Neural cell (in vitro differentiated cells): Measurements from ENCODE around the gene SERGEF. TPM values are rescaled to one million over a fixed set of nuclear protein-coding genes. Genes with fewer than 3 reads are reported as not detected.

Experiments
- H2AFZ ChIP-seq: fragments of 200-600, 300-800 bp; sonication (generic), shearing (Covaris generic); 2 replicates; pipeline ENCODE4 v1.6.0; 2014; ENCODE audit warnings: low read depth, mild to moderate bottlenecking, antibody characterized with exemption, low read length, moderate library complexity
- H3F3A ChIP-seq: fragments of 200-600 bp; shearing (Covaris generic); 2 replicates; pipeline ENCODE4 v1.6.1; 2016; ENCODE audit warnings: mild to moderate bottlenecking, moderate library complexity, mixed read lengths, antibody characterized with exemption, low read length; ENCODE audit not compliant: insufficient read depth, poor library complexity, severe bottlenecking
- H3K27ac ChIP-seq: fragments of 200-600, 300-800 bp; sonication (generic), shearing (Covaris generic); 2 replicates; pipeline ENCODE4 v1.5.1; 2014; ENCODE audit warnings: mild to moderate bottlenecking, low read length, moderate library complexity
- H3K27me3 ChIP-seq: fragments of 300-800, 200-600 bp; sonication (generic), shearing (Covaris generic); 2 replicates; pipeline ENCODE4 v1.6.0; 2014; ENCODE audit warnings: mild to moderate bottlenecking, low read depth, low read length, moderate library complexity; ENCODE audit not compliant: insufficient read depth
- H3K36me3 ChIP-seq: fragments of 300-800, 200-600 bp; sonication (generic), shearing (Covaris generic); 2 replicates; pipeline ENCODE4 v1.5.1; 2014; ENCODE audit warnings: mild to moderate bottlenecking, antibody characterized with exemption, low read length, moderate library complexity; ENCODE audit not compliant: insufficient read depth
- H3K4me2 ChIP-seq: fragments of 300-800, 200-600 bp; sonication (generic), shearing (Covaris generic); 2 replicates; pipeline ENCODE4 v1.6.0; 2014; ENCODE audit warnings: mild to moderate bottlenecking, low read length
- H3K4me3 ChIP-seq: fragments of 300-800, 200-600 bp; sonication (generic), shearing (Covaris generic); 2 replicates; pipeline ENCODE4 v1.5.1; 2014; ENCODE audit warnings: mild to moderate bottlenecking, low read length, moderate library complexity
- H3K79me2 ChIP-seq: fragments of 200-600 bp; shearing (Covaris generic); replicated peaks from 2 replicates; pipeline ENCODE4 v1.6.0; 2014; ENCODE audit warnings: mild to moderate bottlenecking, low read length, moderate library complexity; ENCODE audit not compliant: insufficient read depth
- H3K9ac ChIP-seq: fragments of 300-800, 200-600 bp; sonication (generic), shearing (Covaris generic); 2 replicates; pipeline ENCODE4 v1.6.1; 2016; ENCODE audit warnings: mild to moderate bottlenecking, low read length, mixed read lengths
- H3K9me2 ChIP-seq: fragments of 200-600 bp; shearing (Covaris generic); 2 replicates; pipeline ENCODE4 v1.6.1; 2016; ENCODE audit warnings: mild to moderate bottlenecking, low read length, mixed read lengths; ENCODE audit not compliant: insufficient read depth
- H3K9me3 ChIP-seq: fragments of 200-600, 300-800 bp; sonication (generic), shearing (Covaris generic); 2 replicates; pipeline ENCODE4 v1.6.1; 2016; ENCODE audit warnings: mild to moderate bottlenecking, mixed run types, low read length, moderate library complexity, mixed read lengths
- H4K20me1 ChIP-seq: fragments of 200-600 bp; shearing (Covaris generic); 2 replicates; pipeline ENCODE4 v1.6.1; 2016; ENCODE audit warnings: mild to moderate bottlenecking, mixed run types; ENCODE audit not compliant: insufficient read depth
- CTCF ChIP-seq: fragments of 450-650 bp; IDR thresholded peaks from 2 replicates; pipeline ENCODE4 v1.5.1; 2014; ENCODE audit warnings: antibody characterized with exemption, mild to moderate bottlenecking, moderate library complexity; ENCODE audit not compliant: poor library complexity, severe bottlenecking
- EP300 ChIP-seq: fragments of 450-650 bp; conservative IDR thresholded peaks from 2 replicates; pipeline ENCODE4 v1.6.1; 2014; ENCODE audit warnings: antibody characterized with exemption, mild to moderate bottlenecking, moderate library complexity; ENCODE audit not compliant: poor library complexity, severe bottlenecking
- EZH2 ChIP-seq: fragments of 200-600, 300-800 bp; shearing (Covaris generic), sonication (generic); IDR thresholded peaks from 2 replicates; pipeline ENCODE4 v1.6.1; 2014; ENCODE audit warnings: antibody characterized with exemption, low read length, borderline replicate concordance, mild to moderate bottlenecking; ENCODE audit not compliant: insufficient read depth, poor library complexity, severe bottlenecking
- MXI1 ChIP-seq: fragments of 450-650 bp; conservative IDR thresholded peaks from 2 replicates; pipeline ENCODE4 v1.6.1; 2014; ENCODE audit warnings: antibody characterized with exemption, mild to moderate bottlenecking; ENCODE audit not compliant: poor library complexity, severe bottlenecking
- POLR2AphosphoS5 ChIP-seq: IDR thresholded peaks from 2 replicates; pipeline ENCODE4 v1.6.1; 2012
- RAD21 ChIP-seq: fragments of 450-650 bp; conservative IDR thresholded peaks from 2 replicates; pipeline ENCODE4 v1.6.1; 2014; ENCODE audit warnings: antibody characterized with exemption, mild to moderate bottlenecking, moderate library complexity
- REST ChIP-seq: IDR thresholded peaks from 2 replicates; pipeline ENCODE4 v1.6.1; 2012; ENCODE audit warnings: borderline replicate concordance
- SMC3 ChIP-seq: fragments of 450-650 bp; conservative IDR thresholded peaks from 2 replicates; pipeline ENCODE4 v1.6.1; 2014; ENCODE audit warnings: antibody characterized with exemption, mild to moderate bottlenecking, moderate library complexity; ENCODE audit not compliant: poor library complexity
- TAF1 ChIP-seq: IDR thresholded peaks from 2 replicates; pipeline ENCODE4 v1.6.1; 2012; ENCODE audit warnings: low read depth
- polyA plus RNA-seq: library from polyadenylated mRNA; depleted of rRNA; stranded (reverse); fragments of >200 nt; gene quantifications from 2 replicates; pipeline ENCODE4 v1.2.3, GENCODE V29; 2014

SERGEF gene
- polyA plus RNA-seq, 1 donor from 2014 or later: 49.6 TPM

- Histone ChIP-seq H3K4me3 (no peak overlapping the region), H3K9me3 (no peaks in the 10 kb centered on the region), H3F3A (no peaks in the 10 kb centered on the region), H3K27ac (no peak overlapping the region), H2AFZ (no peak overlapping the region), H3K27me3 (no peaks in the 10 kb centered on the region), H4K20me1 (no peaks in the 10 kb centered on the region), H3K4me2 (no peak overlapping the region), H3K9ac (no peak overlapping the region), H3K79me2 (no peaks in the 10 kb centered on the region), H3K9me2 (no peaks in the 10 kb centered on the region), H3K36me3 (no peaks in the 10 kb centered on the region)
- TF ChIP-seq POLR2AphosphoS5: no peak
- no peak for TF ChIP-seq SMC3
- TF ChIP-seq TAF1: no peak
- no peak for TF ChIP-seq EP300
- TF ChIP-seq REST: no peak
- no peak for TF ChIP-seq CTCF
- TF ChIP-seq EZH2: no peak
- no peak for TF ChIP-seq MXI1
- TF ChIP-seq RAD21: no peak
Measured at GRCh38 chr11:17921659-17922415, 91.0 kb downstream of the SERGEF start.

GRCh38 chr11:17918049-17918605, 94.7 kb downstream of the SERGEF start:
- H3K4me2 ChIP-seq: no peak overlapping the region
- H3K36me3 ChIP-seq: no peaks in the 10 kb centered on the region
- no peaks in the 10 kb centered on the region for H3F3A ChIP-seq
- no peak for TF ChIP-seq SMC3
- TF ChIP-seq REST: no peak
- no peak for TF ChIP-seq EP300
- TF ChIP-seq POLR2AphosphoS5: no peak
- no peak for TF ChIP-seq RAD21
- TF ChIP-seq CTCF: no peak
- TF ChIP-seq MXI1: no peak
- no peak for TF ChIP-seq TAF1
- TF ChIP-seq EZH2: no peak
- no peaks in the 10 kb centered on the region for H3K79me2 ChIP-seq
- H3K27me3 ChIP-seq: no peaks in the 10 kb centered on the region
- no peak overlapping the region for H3K9ac ChIP-seq
- H4K20me1 ChIP-seq: no peaks in the 10 kb centered on the region
- no peaks in the 10 kb centered on the region for H3K9me2 ChIP-seq
- H3K27ac ChIP-seq: no peak overlapping the region
- H2AFZ ChIP-seq: no peak overlapping the region
- no peaks in the 10 kb centered on the region for H3K9me3 ChIP-seq
- no peak overlapping the region for H3K4me3 ChIP-seq
